NOMO-1 treated with DMSO at 0.1 percent for 48 hours (cell line): ENCODE results near the gene PACSIN2.

ENCODE experiments used
- DNase-seq: peaks from one replicate; lab custom pipeline; 2025; ENCODE audit not compliant: unreplicated experiment; lab: John Stamatoyannopoulos, UW

The PACSIN2 gene

GRCh38 chr22:42885446-42885845 is 129.5 kb downstream of the PACSIN2 start:
- no peak for DNase-seq

GRCh38 chr22:42884616-42885375 is 130.2 kb downstream of the PACSIN2 start:
- DNase-seq: no peak

GRCh38 chr22:42883970-42884369 is 131.0 kb downstream of the PACSIN2 start:
- DNase-seq: no peak

GRCh38 chr22:42883121-42883520 is 131.8 kb downstream of the PACSIN2 start:
- DNase-seq: no peak

GRCh38 chr22:42881982-42882656 is 132.8 kb downstream of the PACSIN2 start:
- DNase-seq: no peak

GRCh38 chr22:42881298-42881697 is 133.7 kb downstream of the PACSIN2 start:
- DNase-seq: no peak

GRCh38 chr22:42880815-42881214 is 134.1 kb downstream of the PACSIN2 start:
- DNase-seq: no peak

- DNase-seq: no peak
Measured at GRCh38 chr22:42879371-42880021, 135.5 kb downstream of the PACSIN2 start.

- DNase-seq: no peak
Measured at GRCh38 chr22:42878561-42879305, 136.2 kb downstream of the PACSIN2 start.

- DNase-seq: no peak
Measured at GRCh38 chr22:42877597-42878340, 137.2 kb downstream of the PACSIN2 start.

- no peak for DNase-seq
Measured at GRCh38 chr22:42877158-42877557, 137.8 kb downstream of the PACSIN2 start.

- DNase-seq: no peak
Measured at GRCh38 chr22:42876041-42876440, 138.9 kb downstream of the PACSIN2 start.

GRCh38 chr22:42874010-42874409 is 140.9 kb downstream of the PACSIN2 start:
- no peak for DNase-seq

- no peak for DNase-seq
Measured at GRCh38 chr22:42873356-42873755, 141.6 kb downstream of the PACSIN2 start.

GRCh38 chr22:42872821-42873220 is 142.1 kb downstream of the PACSIN2 start:
- DNase-seq: no peak

- no peak for DNase-seq
Measured at GRCh38 chr22:42871146-42872050, 143.6 kb downstream of the PACSIN2 start.

- no peak for DNase-seq
Measured at GRCh38 chr22:42869888-42870480, 145.0 kb downstream of the PACSIN2 start.

- DNase-seq: no peak
Measured at GRCh38 chr22:42869463-42869862, 145.5 kb downstream of the PACSIN2 start.

GRCh38 chr22:42868751-42869251 is 146.1 kb downstream of the PACSIN2 start:
- no peak for DNase-seq
